Stomach smooth muscle (tissue), 2 donors: Measurements from ENCODE around the gene RANBP10.
"Not testable (repeated sequence)": the region's sequence is repeated elsewhere in the genome, so short reads cannot be mapped to it uniquely, and the experiment has no call there.

ENCODE experiments used
- H3K27ac ChIP-seq: one replicate; pipeline ENCODE4 v1.7.0; 2013; ENCODE audit warnings: mild to moderate bottlenecking, low read length, inconsistent platforms
- H3K27me3 ChIP-seq, 2 donors: one replicate each; pipeline ENCODE4 v1.7.0; 2013; ENCODE audit warnings: low read length in 2 of 2; ENCODE audit not compliant: insufficient read depth in 2 of 2, control insufficient read depth in 1 of 2
- H3K36me3 ChIP-seq, 2 donors: one replicate each; pipeline ENCODE4 v1.7.0; 2013; ENCODE audit warnings: low read length in 2 of 2; ENCODE audit not compliant: control insufficient read depth in 2 of 2, insufficient read depth in 2 of 2
- H3K4me1 ChIP-seq: one replicate; pipeline ENCODE4 v1.7.0; 2013; ENCODE audit warnings: low read length; ENCODE audit not compliant: control insufficient read depth, insufficient read depth
- H3K4me3 ChIP-seq, 2 donors: one replicate each; pipeline ENCODE4 v1.7.0; 2013; ENCODE audit warnings: low read length in 2 of 2
- H3K9ac ChIP-seq, 2 donors: one replicate each; pipeline ENCODE4 v1.7.0; 2013; ENCODE audit warnings: low read length in 2 of 2, mild to moderate bottlenecking in 1 of 2
- H3K9me3 ChIP-seq, 2 donors: one replicate each; pipeline ENCODE4 v1.7.0; 2013; ENCODE audit warnings: low read length in 2 of 2; ENCODE audit not compliant: control insufficient read depth in 2 of 2
- donor health status: healthy.
- donor health status: Pancreatic carcinoma.

Gene RANBP10

DNA sequence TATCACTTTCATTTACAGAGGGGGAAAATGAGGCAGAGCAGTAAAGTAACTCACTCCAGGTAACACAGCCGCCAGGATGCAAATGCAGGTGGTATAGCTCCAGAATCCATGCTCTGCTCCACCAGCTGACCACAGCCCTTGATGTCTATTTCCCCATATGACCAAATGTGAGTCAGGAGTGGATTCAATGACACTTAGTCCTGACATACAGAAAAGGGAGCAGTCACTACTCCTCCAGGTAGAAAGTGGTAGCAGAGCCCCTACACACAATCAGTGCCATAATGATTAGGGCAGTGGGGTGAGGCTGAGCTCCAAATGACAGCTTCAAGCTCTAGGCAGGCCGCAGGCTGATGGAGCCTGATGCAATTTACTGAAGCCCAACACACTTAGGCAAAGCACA is 44.0 kb downstream of the RANBP10 start:
- no peak overlapping the region for H3K4me3 ChIP-seq
- H3K27ac ChIP-seq: no peak overlapping the region
- H3K36me3 ChIP-seq: peaks cover 6% of the 10 kb centered on the region in 2 donors
- no peaks in the 10 kb centered on the region for H3K9me3 ChIP-seq
- H3K4me1 ChIP-seq: no peaks in the 10 kb centered on the region
- no peak overlapping the region for H3K9ac ChIP-seq
- no peaks in the 10 kb centered on the region for H3K27me3 ChIP-seq

DNA sequence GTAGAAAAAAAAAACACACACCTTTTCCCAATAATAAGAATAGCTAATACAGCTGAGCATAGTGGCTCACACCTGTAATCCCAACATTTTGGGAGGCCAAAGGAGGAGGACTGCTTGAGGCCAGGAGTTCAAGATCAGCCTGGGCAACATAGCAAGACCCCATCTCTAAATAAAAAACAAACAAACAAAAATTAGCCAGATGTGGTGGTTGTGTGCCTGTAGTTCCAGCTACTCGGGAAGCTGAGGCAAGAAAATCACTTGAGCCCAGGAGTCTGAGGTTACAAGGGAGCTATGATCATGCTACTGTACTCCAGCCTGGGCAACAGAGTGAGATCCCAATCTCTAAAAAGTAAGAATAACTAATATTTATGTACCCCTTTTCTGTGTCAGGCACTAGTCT is 44.4 kb downstream of the RANBP10 start:
- H3K36me3 ChIP-seq: peaks cover 3 to 6% of the 10 kb centered on the region in 2 donors
- H3K4me1 ChIP-seq: no peaks in the 10 kb centered on the region
- H3K27ac ChIP-seq: no peak overlapping the region

DNA sequence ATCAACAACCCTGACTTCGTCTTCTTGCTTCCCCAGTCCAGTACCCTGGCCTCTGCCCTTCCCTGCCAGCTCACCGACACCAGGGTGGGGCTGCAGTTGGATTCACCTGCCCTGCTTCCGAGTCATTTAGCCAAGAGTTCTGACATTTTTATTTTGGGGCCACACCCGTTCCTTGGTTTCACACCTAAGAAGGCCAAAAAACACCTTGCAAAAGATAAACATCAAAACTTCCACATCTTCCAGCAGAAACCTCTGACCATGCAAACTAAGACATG is 45.5 kb downstream of the RANBP10 start:
- H3K27me3 ChIP-seq: no peaks in the 10 kb centered on the region
- no peaks in the 10 kb centered on the region for H3K4me1 ChIP-seq
- peaks cover 3 to 6% of the 10 kb centered on the region in 2 donors for H3K36me3 ChIP-seq
- H3K9me3 ChIP-seq: no peaks in the 10 kb centered on the region
- H3K27ac ChIP-seq: no peak overlapping the region
- no peak overlapping the region for H3K4me3 ChIP-seq
- no peak overlapping the region for H3K9ac ChIP-seq

More for the DNA sequence above, 44.4 kb downstream of the RANBP10 start:
- Histone ChIP-seq H3K9ac (no peak overlapping the region), H3K27me3 (no peaks in the 10 kb centered on the region), H3K9me3 (no peaks in the 10 kb centered on the region), H3K4me3 (no peak overlapping the region)

DNA sequence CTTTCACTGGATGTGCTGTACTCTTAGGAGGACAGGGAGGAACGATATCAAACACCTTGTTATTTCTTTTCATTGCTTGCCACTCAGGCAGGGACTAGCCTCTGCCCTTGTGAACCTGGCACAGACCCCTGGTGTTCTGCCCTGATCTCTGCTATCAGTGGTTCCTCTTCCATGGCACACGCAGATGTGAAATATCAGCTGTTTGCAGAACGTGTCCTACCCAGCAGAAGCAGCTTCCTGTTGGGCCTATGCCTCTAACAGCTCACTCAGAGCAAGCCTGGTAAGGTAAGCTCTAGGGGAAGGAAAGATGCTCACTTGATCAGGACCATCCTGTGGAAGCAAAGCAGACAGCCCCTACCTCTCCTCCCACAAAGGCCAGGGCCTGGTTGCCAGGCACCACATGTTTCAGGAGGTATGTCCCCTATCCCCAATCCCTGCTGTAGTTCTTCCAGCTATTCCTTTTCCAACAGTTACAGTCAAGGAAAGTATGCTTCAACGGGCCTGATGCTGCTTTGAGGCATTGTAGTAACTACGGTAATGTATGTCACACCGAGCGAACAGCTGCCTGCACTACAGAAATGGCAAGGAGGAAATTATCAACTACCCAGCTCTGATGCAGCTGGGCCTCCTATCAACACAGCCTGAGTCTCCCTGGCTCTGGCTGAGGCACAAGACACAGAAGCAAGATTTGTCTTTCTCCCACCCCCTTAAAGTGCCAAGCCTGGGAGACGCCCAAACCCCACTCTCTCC is 46.0 kb downstream of the RANBP10 start:
- Histone ChIP-seq H3K9ac (no peak overlapping the region), H3K4me1 (no peaks in the 10 kb centered on the region), H3K27ac (no peak overlapping the region), H3K36me3 (peaks cover 3 to 6% of the 10 kb centered on the region in 2 donors), H3K27me3 (no peaks in the 10 kb centered on the region), H3K9me3 (no peaks in the 10 kb centered on the region), H3K4me3 (no peak overlapping the region)

DNA sequence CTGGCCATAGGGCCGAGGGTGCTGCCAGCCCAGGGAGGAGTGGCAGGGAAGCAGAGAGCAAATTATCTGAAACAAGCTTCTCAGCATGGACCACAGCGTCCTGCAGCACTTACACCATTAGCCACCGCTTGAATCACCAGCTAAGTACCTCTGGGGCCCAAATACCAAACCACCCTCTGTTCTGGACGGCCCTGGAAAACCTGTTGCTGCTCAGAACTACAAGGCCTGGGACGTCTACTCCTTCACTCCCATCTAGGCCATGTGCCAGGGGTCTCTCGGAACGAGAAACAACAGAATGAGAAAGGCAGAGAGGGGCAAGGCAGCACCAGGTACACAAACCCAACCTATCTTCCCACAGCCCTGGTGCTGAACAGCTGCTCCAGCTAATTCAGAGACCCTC is 47.4 kb downstream of the RANBP10 start:
- peaks cover 3 to 6% of the 10 kb centered on the region in 2 donors for H3K36me3 ChIP-seq
- H3K27me3 ChIP-seq: no peaks in the 10 kb centered on the region
- H3K4me1 ChIP-seq: no peaks in the 10 kb centered on the region
- no peak overlapping the region for H3K9ac ChIP-seq
- no peak overlapping the region for H3K4me3 ChIP-seq
- no peaks in the 10 kb centered on the region for H3K9me3 ChIP-seq
- H3K27ac ChIP-seq: no peak overlapping the region

DNA sequence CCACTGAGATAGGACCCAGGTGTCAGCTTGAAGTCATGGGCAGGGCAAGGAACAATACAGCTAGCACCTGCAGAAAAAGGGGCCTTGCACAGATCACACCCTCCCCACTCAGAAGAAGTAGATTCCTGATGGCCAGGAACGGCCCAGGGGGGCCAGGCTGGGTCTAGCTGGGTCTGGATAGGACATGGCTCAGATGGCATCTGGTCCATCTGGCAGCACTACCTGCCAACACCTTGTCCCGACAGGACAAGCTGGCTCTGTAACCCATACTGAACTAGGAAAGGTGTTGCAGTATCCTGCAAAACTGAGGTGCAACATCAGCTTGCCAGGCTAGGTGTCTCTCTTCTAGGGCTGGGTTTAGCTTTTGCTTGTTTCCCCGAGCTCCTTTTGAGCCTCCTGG is 48.4 kb downstream of the RANBP10 start:
- peaks cover 1 to 2% of the 10 kb centered on the region in 2 donors for H3K36me3 ChIP-seq

DNA sequence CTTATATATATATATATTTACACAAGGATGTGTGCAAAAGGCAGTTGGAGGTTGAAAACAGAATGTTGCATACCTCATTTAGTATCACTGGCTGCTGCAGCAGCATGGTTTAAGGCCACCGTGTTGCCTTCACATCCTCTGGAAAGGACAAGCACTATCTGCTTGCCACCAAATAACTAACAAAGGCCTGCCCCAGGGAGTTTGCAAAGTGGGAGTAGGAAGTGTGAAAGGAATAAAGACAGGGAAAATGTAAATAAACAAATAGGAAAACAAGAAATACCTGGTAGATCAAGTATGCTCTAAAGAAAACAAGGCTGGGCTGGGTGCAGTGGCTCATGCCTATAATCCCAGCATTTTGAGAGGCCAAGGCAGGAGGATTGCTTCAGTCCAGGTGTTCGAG is 53.7 kb downstream of the RANBP10 start:
- no peaks in the 10 kb centered on the region for H3K36me3 ChIP-seq
- H3K4me1 ChIP-seq: no peaks in the 10 kb centered on the region
- H3K9me3 ChIP-seq: no peaks in the 10 kb centered on the region
- H3K9ac ChIP-seq: no peak overlapping the region
- H3K27ac ChIP-seq: no peak overlapping the region
- no peak overlapping the region for H3K4me3 ChIP-seq
- H3K27me3 ChIP-seq: no peaks in the 10 kb centered on the region

More for the DNA sequence above, 48.4 kb downstream of the RANBP10 start:
- Histone ChIP-seq H3K9me3 (no peaks in the 10 kb centered on the region), H3K27me3 (no peaks in the 10 kb centered on the region), H3K4me3 (no peak overlapping the region), H3K4me1 (no peaks in the 10 kb centered on the region), H3K27ac (no peak overlapping the region), H3K9ac (no peak overlapping the region)

DNA sequence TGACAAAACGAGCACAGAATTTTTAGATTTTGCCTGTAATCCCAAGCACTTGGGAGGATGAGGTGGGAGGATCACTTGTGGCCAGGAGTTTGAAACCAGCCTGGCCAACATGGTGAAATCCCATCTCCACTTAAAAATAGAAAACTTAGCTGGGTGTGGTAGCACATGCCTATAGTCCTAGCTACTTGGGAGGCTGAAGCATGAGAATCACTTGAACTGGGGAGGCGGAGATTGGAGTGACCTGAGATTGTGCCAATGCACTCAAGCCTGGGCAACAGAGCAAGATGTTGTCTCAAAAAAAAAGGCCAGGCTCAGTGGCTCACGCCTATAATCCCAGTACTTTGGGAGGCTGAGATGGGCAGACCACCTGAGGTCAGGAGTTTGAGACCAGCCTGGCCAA is 55.0 kb downstream of the RANBP10 start:
- H3K4me3 ChIP-seq, H3K36me3 ChIP-seq: not testable (repeated sequence)

DNA sequence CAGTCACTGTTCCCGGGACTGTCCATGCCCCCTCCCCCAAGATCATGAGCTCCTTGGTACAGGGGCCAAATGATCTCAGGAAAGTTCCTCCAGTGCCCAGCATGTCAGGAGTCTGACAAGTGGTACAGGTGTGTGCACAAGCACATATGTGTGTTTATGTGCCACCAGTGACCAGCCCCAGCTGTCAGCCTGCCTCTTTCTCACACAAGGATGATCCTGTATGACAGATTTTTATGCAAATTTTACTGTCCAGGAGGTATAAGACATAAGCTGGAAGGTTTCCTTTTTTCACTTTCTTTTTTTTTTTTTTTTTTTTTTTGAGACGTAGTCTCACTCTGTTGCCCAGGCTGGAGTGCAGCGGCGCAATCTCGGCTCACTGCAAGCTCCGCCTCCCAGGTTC is 55.9 kb downstream of the RANBP10 start:
- Histone ChIP-seq H3K4me3 (no peak overlapping the region), H3K9me3 (no peaks in the 10 kb centered on the region), H3K9ac (no peak overlapping the region), H3K27me3 (no peaks in the 10 kb centered on the region), H3K36me3 (no peaks in the 10 kb centered on the region), H3K27ac (no peak overlapping the region), H3K4me1 (no peaks in the 10 kb centered on the region)

More for the DNA sequence above, 55.0 kb downstream of the RANBP10 start:
- not testable (repeated sequence) for H3K9me3 ChIP-seq, H3K27me3 ChIP-seq, H3K4me1 ChIP-seq, H3K9ac ChIP-seq, H3K27ac ChIP-seq

DNA sequence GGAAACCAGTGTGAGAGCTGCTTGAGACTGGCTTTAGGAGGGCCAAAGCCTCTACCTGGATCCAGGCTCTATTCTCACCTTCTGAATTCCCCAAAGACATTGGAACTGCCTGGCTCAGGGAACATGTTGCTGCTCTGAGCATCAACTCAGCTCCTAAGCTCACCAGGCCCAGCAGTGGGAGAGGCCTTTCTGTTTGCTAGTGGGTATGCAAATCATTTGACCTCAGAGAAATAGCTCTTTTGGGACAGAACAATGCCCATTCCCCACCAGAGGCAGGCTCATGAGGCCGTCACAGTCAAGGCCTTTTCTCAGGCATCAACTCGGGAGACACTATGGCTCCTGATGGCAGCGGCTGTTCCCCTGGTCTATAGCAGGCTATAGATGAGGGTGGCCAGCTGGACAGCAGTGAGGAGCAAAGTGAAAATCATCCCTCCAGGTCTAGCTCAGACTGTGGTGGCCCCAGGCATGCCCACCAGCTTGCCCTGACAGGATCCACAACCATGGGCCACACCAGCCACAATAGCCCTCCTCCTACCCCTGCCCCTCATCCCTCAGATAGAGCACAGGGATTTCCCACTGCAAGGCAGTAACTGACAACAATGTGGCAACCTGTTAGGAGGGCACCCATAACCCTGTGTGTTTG is 56.8 kb downstream of the RANBP10 start:
- Histone ChIP-seq H3K27ac (no peak overlapping the region), H3K4me3 (no peak overlapping the region), H3K9ac (no peak overlapping the region), H3K4me1 (no peaks in the 10 kb centered on the region), H3K36me3 (peaks cover under 1 to 1% of the 10 kb centered on the region in 2 donors), H3K27me3 (no peaks in the 10 kb centered on the region), H3K9me3 (no peaks in the 10 kb centered on the region)

DNA sequence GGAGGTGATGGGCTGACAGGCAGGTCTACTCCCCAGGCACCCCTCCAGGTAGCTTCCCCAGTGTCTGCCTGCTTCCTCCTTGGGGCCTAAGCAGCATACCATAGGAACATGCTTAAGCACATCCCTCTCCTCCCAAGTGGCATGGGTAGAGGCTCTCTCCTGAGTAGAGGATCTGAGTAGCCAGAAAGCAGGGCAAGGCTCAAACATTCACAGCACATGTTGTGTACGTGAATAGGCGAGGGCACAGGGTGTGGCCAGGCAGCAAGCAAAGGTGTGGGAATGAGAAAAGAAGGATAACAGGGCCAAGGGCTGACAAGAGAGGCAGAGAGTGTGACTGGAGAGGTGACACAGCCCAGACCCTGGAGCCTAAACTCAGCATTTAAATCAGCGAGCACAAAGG is 57.5 kb downstream of the RANBP10 start:
- Histone ChIP-seq H3K4me3 (no peak overlapping the region), H3K4me1 (no peaks in the 10 kb centered on the region), H3K36me3 (peaks cover 8% of the 10 kb centered on the region in 2 donors), H3K9ac (no peak overlapping the region), H3K27ac (no peak overlapping the region), H3K27me3 (no peaks in the 10 kb centered on the region), H3K9me3 (no peaks in the 10 kb centered on the region)
